ENCODE results near the gene ARHGEF38. TPM values are rescaled to one million over a fixed set of nuclear protein-coding genes. Genes with fewer than 3 reads are reported as not detected.

The ARHGEF38 gene
- total and polyA plus RNA-seq, 11 donors, result not detected

DNA sequence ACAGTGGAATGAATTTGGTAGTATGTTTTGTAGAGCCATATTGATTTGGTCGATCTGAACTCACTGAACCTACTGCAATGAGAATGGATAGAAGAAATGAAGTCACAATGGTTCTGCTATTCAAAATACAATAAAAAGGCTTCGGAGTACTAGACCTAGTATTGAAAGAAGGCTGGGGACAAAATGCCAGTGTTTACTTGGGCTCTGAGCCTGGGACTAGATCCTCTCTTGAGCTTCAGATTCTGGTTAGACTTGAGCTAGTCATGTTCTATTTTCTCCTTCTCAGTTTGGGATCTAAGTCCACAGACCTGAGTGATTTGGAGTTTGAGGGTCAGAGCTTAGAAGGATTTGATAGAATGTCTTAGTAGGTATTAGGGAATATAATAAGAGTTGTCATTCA, 146.2 kb downstream of the ARHGEF38 start:
- no peak for DNase-seq
- H3K27ac ChIP-seq, result no peak overlapping the region
- H3K36me3 ChIP-seq, result peaks cover 0 to 72% (median 57%) of the 10 kb centered on the region in 9 donors
- intact Hi-C loops (cut with DNase I), result no loop called here
- H3K4me3 ChIP-seq, result no peak overlapping the region
- TF ChIP-seq, protein P1, sequence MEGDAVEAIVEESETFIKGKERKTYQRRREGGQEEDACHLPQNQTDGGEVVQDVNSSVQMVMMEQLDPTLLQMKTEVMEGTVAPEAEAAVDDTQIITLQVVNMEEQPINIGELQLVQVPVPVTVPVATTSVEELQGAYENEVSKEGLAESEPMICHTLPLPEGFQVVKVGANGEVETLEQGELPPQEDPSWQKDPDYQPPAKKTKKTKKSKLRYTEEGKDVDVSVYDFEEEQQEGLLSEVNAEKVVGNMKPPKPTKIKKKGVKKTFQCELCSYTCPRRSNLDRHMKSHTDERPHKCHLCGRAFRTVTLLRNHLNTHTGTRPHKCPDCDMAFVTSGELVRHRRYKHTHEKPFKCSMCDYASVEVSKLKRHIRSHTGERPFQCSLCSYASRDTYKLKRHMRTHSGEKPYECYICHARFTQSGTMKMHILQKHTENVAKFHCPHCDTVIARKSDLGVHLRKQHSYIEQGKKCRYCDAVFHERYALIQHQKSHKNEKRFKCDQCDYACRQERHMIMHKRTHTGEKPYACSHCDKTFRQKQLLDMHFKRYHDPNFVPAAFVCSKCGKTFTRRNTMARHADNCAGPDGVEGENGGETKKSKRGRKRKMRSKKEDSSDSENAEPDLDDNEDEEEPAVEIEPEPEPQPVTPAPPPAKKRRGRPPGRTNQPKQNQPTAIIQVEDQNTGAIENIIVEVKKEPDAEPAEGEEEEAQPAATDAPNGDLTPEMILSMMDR (IDR thresholded peaks at IDR 0.05), result no peak
- TF ChIP-seq POLR2A (IDR thresholded peaks at IDR 0.05), result no peak
- no peaks in the 10 kb centered on the region for H3K9me3 ChIP-seq
- no peaks in the 10 kb centered on the region for H3K27me3 ChIP-seq
- 94 to 98% (median 96%) methylated on average over 2 of the region's 2 CpGs for WGBS, 4 donors
- no peaks in the 10 kb centered on the region for H3K4me1 ChIP-seq
- ATAC-seq, result no peak

DNA sequence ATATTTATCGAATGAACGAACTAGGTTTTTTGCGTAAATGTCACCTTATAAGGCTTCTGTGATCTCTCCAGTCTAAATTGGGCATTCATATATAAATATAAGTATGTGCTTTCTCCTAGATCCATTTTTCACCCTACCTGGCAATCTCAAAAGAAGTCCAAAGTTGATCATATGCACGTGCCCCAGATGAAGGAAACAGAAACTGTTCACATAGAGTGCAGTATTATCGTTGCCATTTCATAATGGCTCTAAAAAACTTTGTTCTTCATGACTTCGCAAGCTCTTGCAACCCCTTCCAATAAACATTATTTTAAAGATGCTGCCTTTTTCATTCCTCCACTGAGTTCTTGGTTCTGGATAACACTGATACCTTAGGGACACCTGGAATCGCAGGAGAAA, 155.4 kb downstream of the ARHGEF38 start:
- H3K4me1 ChIP-seq, result peaks cover 0 to 30% (median 18%) of the 10 kb centered on the region in 12 donors
- H3K27me3 ChIP-seq, result no peaks in the 10 kb centered on the region
- H3K4me3 ChIP-seq, result peak overlapping the region; percentile 70 to 97 (median 90)
- ATAC-seq (no peak), DNase-seq (no peak)
- intact Hi-C loops (cut with DNase I), result loop anchor here in 3 of 10 donors (5.0 to 10.0 kb wide), 4 partner anchors 185 to 565 kb away; partner anchors contain the start of gene TET2 (in 2 of the 3)
- H3K36me3 ChIP-seq, result peaks cover 0 to 8% (median 0%) of the 10 kb centered on the region in 9 donors
- peak overlapping the region in 8 of 12 donors; percentile 73 to 90 (median 88) for H3K27ac ChIP-seq
- no peaks in the 10 kb centered on the region for H3K9me3 ChIP-seq
- TF ChIP-seq, protein P1 (IDR thresholded peaks at IDR 0.05), result no peak
- no peak for TF ChIP-seq POLR2A (IDR thresholded peaks at IDR 0.05)
- 24 to 33% (median 28%) methylated on average over 7 of the region's 7 CpGs for WGBS, 4 donors

DNA sequence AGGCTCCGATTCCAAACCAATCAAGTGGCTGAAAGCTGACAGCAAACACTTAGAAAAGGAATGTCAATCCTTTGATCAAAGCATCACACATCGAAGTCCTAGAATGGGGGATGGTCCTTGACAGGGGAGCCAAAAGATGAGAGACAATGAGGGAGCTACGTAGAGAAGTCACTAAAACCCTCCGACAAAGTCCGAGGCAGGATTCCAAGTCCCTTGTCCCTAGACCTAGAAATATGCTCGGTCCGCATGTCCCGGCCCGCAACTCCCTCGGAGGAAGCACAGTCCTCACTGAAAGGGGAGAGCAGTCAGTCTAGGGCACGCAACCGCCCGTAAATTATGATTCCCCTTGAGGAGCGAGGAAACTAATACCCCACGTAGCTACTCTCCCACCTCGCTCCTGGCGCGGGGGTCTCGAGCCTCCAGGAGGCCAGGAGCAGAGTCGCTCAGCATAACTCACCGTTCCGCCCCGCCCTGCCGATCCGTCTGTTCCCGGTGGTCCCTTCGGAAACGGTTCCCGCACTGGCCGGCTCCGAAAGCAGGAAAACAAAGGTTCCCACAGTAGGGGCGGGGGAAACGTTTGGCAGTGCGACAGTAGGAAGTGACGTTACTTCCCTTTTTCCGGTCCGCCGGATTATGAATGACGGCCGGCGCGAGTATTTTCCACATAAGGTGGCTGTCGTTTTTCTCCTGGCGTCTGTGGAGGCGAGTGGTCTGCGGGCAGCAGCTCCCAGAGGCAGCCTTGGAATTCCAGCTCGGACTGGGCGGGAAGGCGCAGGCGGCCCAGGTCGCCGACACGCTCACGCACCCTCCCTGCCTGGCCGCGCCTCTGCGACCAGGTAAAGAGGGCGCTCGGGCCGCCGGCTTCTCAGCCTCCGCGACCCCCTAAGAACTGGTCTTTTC, 156.0 kb downstream of the ARHGEF38 start, which contains the start of the genes GSTCD and INTS12:
Gene GSTCD (plus strand): TSS at position 604 of the 900 bp plus-strand sequence. CDS start 8,830 bp downstream, outside the sequence.
Gene INTS12 (minus strand): TSS at position 509 of the 900 bp plus-strand sequence. CDS start 8,684 bp downstream, outside the sequence.
- Histone ChIP-seq H3K36me3 (peaks cover 0 to 4% (median 0%) of the 10 kb centered on the region in 9 donors), H3K4me1 (peaks cover 0 to 30% (median 18%) of the 10 kb centered on the region in 12 donors), H3K27me3 (no peaks in the 10 kb centered on the region), H3K4me3 (peak within 1 kb of the TSS; percentile 70 to 97 (median 90)), H3K9me3 (no peaks in the 10 kb centered on the region), H3K27ac (peak within 1 kb of the TSS; percentile 47 to 90 (median 86))
- peak in 1 of 2 donors; percentile 63 for TF ChIP-seq POLR2A (IDR thresholded peaks at IDR 0.05)
- TF ChIP-seq, protein P1 (IDR thresholded peaks at IDR 0.05), result no peak
- intact Hi-C loops (cut with DNase I), result loop anchor here in 3 of 10 donors (5.0 to 10.0 kb wide), 4 partner anchors 186 to 566 kb away; partner anchors contain the start of gene TET2 (in 2 of the 3)
- 0 to 1% (median 0%) methylated on average over 14 to 63 of the region's 63 CpGs for WGBS, 4 donors
- DNase-seq, result peak; percentile 91 to 93 (median 92)
- ATAC-seq, result peak; percentile 95 to 99 (median 98)

DNA sequence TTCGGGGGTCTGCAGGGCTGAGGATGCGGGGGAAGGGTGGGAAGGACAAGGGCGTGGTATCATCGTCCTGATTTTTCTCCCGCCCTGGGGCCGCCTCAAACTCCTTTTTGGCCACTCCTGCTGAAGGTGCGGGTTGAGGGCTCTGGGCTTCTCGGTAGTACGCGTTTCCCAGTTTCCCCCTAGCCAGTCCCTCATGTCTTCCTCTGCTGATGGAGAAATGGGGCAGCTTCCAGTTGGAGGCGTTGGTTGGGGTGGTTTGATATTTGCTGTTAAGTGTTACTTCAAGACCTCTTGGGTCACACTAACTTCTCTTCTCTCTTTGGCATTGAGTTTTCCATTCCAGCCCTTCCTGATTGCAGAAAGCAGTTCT, 156.6 kb downstream of the ARHGEF38 start:
- ATAC-seq (peak in 2 of 4 donors; percentile 8 to 30), DNase-seq (no peak)
- Histone ChIP-seq H3K36me3 (no peaks in the 10 kb centered on the region), H3K4me3 (peak overlapping the region; percentile 70 to 97 (median 90)), H3K27ac (peak overlapping the region in 11 of 12 donors; percentile 49 to 90 (median 88)), H3K9me3 (no peaks in the 10 kb centered on the region), H3K4me1 (peaks cover 0 to 30% (median 18%) of the 10 kb centered on the region in 12 donors), H3K27me3 (no peaks in the 10 kb centered on the region)
- intact Hi-C loops (cut with DNase I), result loop anchor here in 3 of 10 donors (5.0 to 10.0 kb wide), 4 partner anchors 187 to 567 kb away; partner anchors contain the start of gene TET2 (in 2 of the 3)
- TF ChIP-seq, protein P1 (IDR thresholded peaks at IDR 0.05), result no peak
- no peak for TF ChIP-seq POLR2A (IDR thresholded peaks at IDR 0.05)
- 0 to 1% (median 0%) methylated on average over 8 to 11 of the region's 11 CpGs for WGBS, 4 donors

Data from heart left ventricle (tissue), 16 donors.